B cell (primary cell): ENCODE data around the gene CCDC38.

Source experiments
- CTCF ChIP-seq: fragments of 200-600 bp; IDR thresholded peaks from one replicate; pipeline ENCODE4 v1.8.0; 2022; ENCODE audit warnings: antibody characterized with exemption, mild to moderate bottlenecking
- EZH2 ChIP-seq: IDR thresholded peaks from 2 replicates; pipeline ENCODE4 v1.6.1; 2012; ENCODE audit warnings: borderline replicate concordance, low read depth, mild to moderate bottlenecking, moderate library complexity, low read length; ENCODE audit not compliant: insufficient read depth, poor library complexity, severe bottlenecking

DNA sequence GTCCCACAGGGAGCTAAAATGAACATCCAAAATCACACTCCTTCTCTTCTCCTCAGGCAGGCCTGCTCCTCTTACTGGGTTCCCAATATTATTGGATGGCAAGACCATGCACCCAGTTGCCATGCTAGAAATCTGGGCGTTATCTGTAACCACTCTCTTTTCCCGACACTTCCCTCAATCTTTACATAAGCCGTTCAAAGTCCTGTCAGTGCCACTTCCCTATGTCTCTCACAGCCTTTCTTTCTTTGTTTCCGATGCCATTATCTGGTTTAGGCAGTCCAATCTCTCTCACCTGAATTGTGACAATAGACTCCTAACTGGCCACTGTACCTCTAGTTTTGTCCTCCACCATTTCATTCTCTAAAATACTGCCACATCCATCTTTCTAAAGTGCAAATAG is 59.5 kb downstream of the CCDC38 start:
- TF ChIP-seq CTCF (no peak), EZH2 (no peak)
